Measurements from ENCODE around the gene RWDD4.

DNA sequence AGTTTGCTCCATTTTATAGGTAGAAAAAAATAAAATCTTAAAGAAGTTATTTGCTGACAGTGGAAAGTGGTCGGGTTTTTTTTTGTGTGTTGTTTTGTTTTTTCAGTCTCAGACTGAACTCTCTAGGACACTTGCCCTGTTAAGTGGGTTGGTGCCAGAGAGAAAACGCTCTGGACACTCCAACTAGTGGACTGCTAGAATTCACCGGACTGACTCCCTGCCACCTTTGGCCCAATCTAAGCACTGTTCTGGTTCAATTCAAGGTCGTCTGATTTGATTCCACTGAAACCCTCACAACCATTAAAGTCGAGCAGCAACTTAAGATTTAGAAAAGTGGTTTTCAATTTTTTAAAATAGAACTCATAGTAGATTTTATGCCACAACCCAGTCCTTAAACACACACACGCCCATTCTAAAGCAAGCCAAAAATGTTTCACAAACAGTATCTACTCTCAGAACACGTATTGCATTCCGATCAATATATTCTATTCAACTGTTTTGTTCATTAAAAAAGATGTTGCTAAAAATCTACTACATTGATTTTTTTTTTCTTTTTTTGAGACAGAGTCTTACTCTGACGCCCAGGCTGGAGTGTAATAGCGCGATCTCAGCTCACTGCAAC is 27.3 kb downstream of the RWDD4 start:
- no peak for TF ChIP-seq EZH2phosphoT487 (IDR thresholded peaks at IDR 0.05; ENCODE audit: borderline replicate concordance, low read depth, low read length)
- TF ChIP-seq, protein P1, sequence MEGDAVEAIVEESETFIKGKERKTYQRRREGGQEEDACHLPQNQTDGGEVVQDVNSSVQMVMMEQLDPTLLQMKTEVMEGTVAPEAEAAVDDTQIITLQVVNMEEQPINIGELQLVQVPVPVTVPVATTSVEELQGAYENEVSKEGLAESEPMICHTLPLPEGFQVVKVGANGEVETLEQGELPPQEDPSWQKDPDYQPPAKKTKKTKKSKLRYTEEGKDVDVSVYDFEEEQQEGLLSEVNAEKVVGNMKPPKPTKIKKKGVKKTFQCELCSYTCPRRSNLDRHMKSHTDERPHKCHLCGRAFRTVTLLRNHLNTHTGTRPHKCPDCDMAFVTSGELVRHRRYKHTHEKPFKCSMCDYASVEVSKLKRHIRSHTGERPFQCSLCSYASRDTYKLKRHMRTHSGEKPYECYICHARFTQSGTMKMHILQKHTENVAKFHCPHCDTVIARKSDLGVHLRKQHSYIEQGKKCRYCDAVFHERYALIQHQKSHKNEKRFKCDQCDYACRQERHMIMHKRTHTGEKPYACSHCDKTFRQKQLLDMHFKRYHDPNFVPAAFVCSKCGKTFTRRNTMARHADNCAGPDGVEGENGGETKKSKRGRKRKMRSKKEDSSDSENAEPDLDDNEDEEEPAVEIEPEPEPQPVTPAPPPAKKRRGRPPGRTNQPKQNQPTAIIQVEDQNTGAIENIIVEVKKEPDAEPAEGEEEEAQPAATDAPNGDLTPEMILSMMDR (conservative IDR thresholded peaks at IDR 0.05; ENCODE audit: low read length): no peak
